WTC11 (cell line): ENCODE results near the gene INTS15. TPM values are rescaled to one million over a fixed set of nuclear protein-coding genes. Genes with fewer than 3 reads are reported as not detected.

Experiments
- ATAC-seq: fragments of 200-7000 bp; cut with Tn5 transposase; 2 replicates; pipeline ENCODE4 v1.10.0; 2021; ENCODE audit warnings: mild to moderate bottlenecking, moderate library complexity
- CTCF ChIA-PET: fragments of 300-600 bp; sonication (Branson Sonifier 250); formaldehyde crosslinking; loops from one replicate; lab custom pipeline; 2021; ENCODE audit warnings: antibody characterized with exemption; lab: Charles Lee
- POLR2A ChIA-PET: fragments of 350-600 bp; sonication (Branson Sonifier 250); formaldehyde crosslinking; loops from one replicate; lab custom pipeline; 2021; ENCODE audit warnings: antibody characterized with exemption; lab: Charles Lee
- DNase-seq: peaks from one replicate; pipeline ENCODE4 v3.0.0; 2021; ENCODE audit warnings: low spot score
- H3K27ac Mint-ChIP-seq: 2 replicates; pipeline ENCODE4 v1.8.0; 2021; ENCODE audit warnings: mixed read lengths
- H3K27me3 Mint-ChIP-seq: 2 replicates; pipeline ENCODE4 v1.8.0; 2021; ENCODE audit warnings: low read depth, mild to moderate bottlenecking, moderate library complexity, mixed read lengths
- H3K36me3 Mint-ChIP-seq: 2 replicates; pipeline ENCODE4 v1.8.0; 2021; ENCODE audit warnings: mixed read lengths
- H3K4me1 Mint-ChIP-seq: 2 replicates; pipeline ENCODE4 v1.8.0; 2022; ENCODE audit warnings: mixed read lengths
- H3K4me3 Mint-ChIP-seq: 2 replicates; pipeline ENCODE4 v1.8.0; 2021; ENCODE audit warnings: mild to moderate bottlenecking, moderate library complexity, mixed read lengths
- H3K9me3 Mint-ChIP-seq: 2 replicates; pipeline ENCODE4 v1.8.0; 2021; ENCODE audit warnings: mixed read lengths
- ATF1 ChIP-seq: sonication (generic); formaldehyde crosslinking; IDR thresholded peaks from 2 replicates; pipeline ENCODE4 v1.8.1; 2023; ENCODE audit warnings: mild to moderate bottlenecking, moderate library complexity, missing genetic modification reagents
- CBFB ChIP-seq: sonication (generic); formaldehyde crosslinking; IDR thresholded peaks from 2 replicates; pipeline ENCODE4 v1.8.1; 2022; ENCODE audit warnings: mild to moderate bottlenecking, low read depth, missing genetic modification reagents
- ELF4 ChIP-seq: sonication (generic); formaldehyde crosslinking; IDR thresholded peaks from 2 replicates; pipeline ENCODE4 v1.8.1; 2022; ENCODE audit warnings: low read depth, mild to moderate bottlenecking, moderate library complexity, missing genetic modification reagents
- FOXP1 ChIP-seq: sonication (generic); formaldehyde crosslinking; IDR thresholded peaks from 2 replicates; pipeline ENCODE4 v1.8.0; 2022; ENCODE audit warnings: missing genetic modification reagents, mild to moderate bottlenecking, moderate library complexity, borderline replicate concordance
- GRHL2 ChIP-seq: fragments of 250-450 bp; sonication (Bioruptor Pico); IDR thresholded peaks from 2 replicates; pipeline ENCODE4 v1.8.0; 2022; ENCODE audit warnings: mild to moderate bottlenecking, moderate library complexity; ENCODE audit not compliant: insufficient replicate concordance, severe bottlenecking
- NR1H2 ChIP-seq: sonication (generic); formaldehyde crosslinking; IDR thresholded peaks from 2 replicates; pipeline ENCODE4 v1.9.0; 2021; ENCODE audit warnings: mild to moderate bottlenecking, moderate library complexity, missing genetic modification reagents
- PRRX2 ChIP-seq: fragments of 250-450 bp; sonication (Bioruptor Pico); IDR thresholded peaks from 2 replicates; pipeline ENCODE4 v1.8.0; 2021; ENCODE audit warnings: mild to moderate bottlenecking
- RORB ChIP-seq: fragments of 250-450 bp; sonication (Bioruptor Pico); IDR thresholded peaks from 2 replicates; pipeline ENCODE4 v1.9.0; 2021; ENCODE audit warnings: mild to moderate bottlenecking
- TP53 ChIP-seq: sonication (generic); formaldehyde crosslinking; IDR thresholded peaks from 2 replicates; pipeline ENCODE4 v1.8.1; 2023; ENCODE audit warnings: mild to moderate bottlenecking, missing genetic modification reagents
- ZNF232 ChIP-seq: sonication (generic); formaldehyde crosslinking; IDR thresholded peaks from 2 replicates; pipeline ENCODE4 v1.8.0; 2022; ENCODE audit warnings: mild to moderate bottlenecking, missing genetic modification reagents
- ZNF263 ChIP-seq: sonication (generic); formaldehyde crosslinking; IDR thresholded peaks from 2 replicates; pipeline ENCODE4 v1.8.1; 2022; ENCODE audit warnings: low read depth, mild to moderate bottlenecking, moderate library complexity, missing genetic modification reagents
- ZNF423 ChIP-seq: fragments of 250-450 bp; sonication (Bioruptor Pico); IDR thresholded peaks from 2 replicates; pipeline ENCODE4 v2.1.2; 2022; ENCODE audit warnings: mild to moderate bottlenecking, moderate library complexity
- ZNF671 ChIP-seq: fragments of 250-450 bp; sonication (Bioruptor Pico); IDR thresholded peaks from 2 replicates; pipeline ENCODE4 v1.8.0; 2021; ENCODE audit warnings: mild to moderate bottlenecking
- total RNA-seq: library from RNA; stranded (reverse); gene quantifications from 3 replicates; pipeline ENCODE4 v1.2.3, GENCODE V29; 2021
- TF ChIP-seq, protein P1 (sequence below): fragments of 200-600 bp; IDR thresholded peaks from 2 replicates; pipeline ENCODE4 v1.8.0; 2022; ENCODE audit warnings: antibody characterized with exemption
- TF ChIP-seq, protein P2 (sequence below): sonication (generic); formaldehyde crosslinking; IDR thresholded peaks from 2 replicates; pipeline ENCODE4 v1.8.0; 2023; ENCODE audit warnings: missing genetic modification reagents
- TF ChIP-seq, protein P3 (sequence below): sonication (generic); formaldehyde crosslinking; IDR thresholded peaks from 2 replicates; pipeline ENCODE4 v1.8.0; 2023; ENCODE audit warnings: mild to moderate bottlenecking, missing genetic modification reagents
- TF ChIP-seq, protein P4 (sequence below): fragments of 250-450 bp; sonication (Bioruptor Pico); conservative IDR thresholded peaks from 2 replicates; pipeline ENCODE4 v1.9.0; 2021; ENCODE audit warnings: mild to moderate bottlenecking
- TF ChIP-seq, protein P5 (sequence below): sonication (generic); formaldehyde crosslinking; IDR thresholded peaks from 2 replicates; pipeline ENCODE4 v1.8.1; 2022; ENCODE audit warnings: low read depth, missing genetic modification reagents, borderline replicate concordance
- TF ChIP-seq, protein P6 (sequence below): sonication (generic); formaldehyde crosslinking; IDR thresholded peaks from 2 replicates; pipeline ENCODE4 v1.8.1; 2023; ENCODE audit warnings: mild to moderate bottlenecking, missing genetic modification reagents, moderate library complexity
- TF ChIP-seq, protein P7 (sequence below): sonication (generic); formaldehyde crosslinking; IDR thresholded peaks from 2 replicates; pipeline ENCODE4 v1.8.0; 2022; ENCODE audit warnings: mild to moderate bottlenecking, missing genetic modification reagents
- TF ChIP-seq, protein P8 (sequence below): sonication (generic); formaldehyde crosslinking; IDR thresholded peaks from 2 replicates; pipeline ENCODE4 v1.8.1; 2023; ENCODE audit warnings: mild to moderate bottlenecking, missing genetic modification reagents, moderate library complexity

Gene INTS15
- total RNA-seq, 1 experiment from 2014 or later: 28.2 TPM

DNA sequence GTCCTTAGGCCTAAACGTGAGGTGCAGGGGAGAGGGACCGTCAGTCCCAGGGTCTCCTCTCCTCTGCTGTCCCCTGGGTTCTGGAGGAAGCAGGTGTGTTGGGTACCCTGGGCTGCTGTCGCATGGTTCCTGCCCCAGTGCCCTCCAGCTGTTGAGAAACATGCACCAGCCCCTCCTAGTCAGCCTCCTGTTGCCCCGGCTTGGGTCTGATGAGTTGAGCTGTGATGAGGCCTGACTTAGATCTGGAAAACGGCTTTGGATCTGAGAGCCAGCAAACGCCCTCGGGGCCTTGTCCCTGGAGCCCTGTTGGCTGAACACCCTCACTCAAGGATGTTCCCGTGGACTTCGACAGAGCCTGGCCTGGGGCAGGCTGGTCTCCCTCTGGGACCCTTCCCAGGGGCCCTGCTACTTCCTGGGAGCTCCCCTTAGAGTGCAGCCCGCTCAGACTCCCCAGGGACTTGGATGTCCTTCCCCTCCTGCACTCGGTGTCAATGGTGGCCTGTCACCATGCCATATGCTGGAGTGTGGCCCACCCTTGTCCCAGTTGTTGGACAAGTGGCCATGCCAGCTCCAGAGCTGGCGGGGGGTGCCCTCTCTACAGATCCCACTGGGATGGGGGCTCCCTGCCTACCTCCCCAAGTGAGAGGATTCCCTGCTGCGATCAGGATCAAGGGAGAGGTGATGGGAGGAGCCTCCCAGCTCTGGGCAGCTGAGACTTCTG lies 59.6 kb downstream of the INTS15 start (continued):
- TF ChIP-seq, protein P1, sequence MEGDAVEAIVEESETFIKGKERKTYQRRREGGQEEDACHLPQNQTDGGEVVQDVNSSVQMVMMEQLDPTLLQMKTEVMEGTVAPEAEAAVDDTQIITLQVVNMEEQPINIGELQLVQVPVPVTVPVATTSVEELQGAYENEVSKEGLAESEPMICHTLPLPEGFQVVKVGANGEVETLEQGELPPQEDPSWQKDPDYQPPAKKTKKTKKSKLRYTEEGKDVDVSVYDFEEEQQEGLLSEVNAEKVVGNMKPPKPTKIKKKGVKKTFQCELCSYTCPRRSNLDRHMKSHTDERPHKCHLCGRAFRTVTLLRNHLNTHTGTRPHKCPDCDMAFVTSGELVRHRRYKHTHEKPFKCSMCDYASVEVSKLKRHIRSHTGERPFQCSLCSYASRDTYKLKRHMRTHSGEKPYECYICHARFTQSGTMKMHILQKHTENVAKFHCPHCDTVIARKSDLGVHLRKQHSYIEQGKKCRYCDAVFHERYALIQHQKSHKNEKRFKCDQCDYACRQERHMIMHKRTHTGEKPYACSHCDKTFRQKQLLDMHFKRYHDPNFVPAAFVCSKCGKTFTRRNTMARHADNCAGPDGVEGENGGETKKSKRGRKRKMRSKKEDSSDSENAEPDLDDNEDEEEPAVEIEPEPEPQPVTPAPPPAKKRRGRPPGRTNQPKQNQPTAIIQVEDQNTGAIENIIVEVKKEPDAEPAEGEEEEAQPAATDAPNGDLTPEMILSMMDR: no peak
- TF ChIP-seq ZNF671 (CRISPR knock-in tag) (no peak), CBFB (CRISPR knock-in tag) (no peak), ATF1 (CRISPR knock-in tag) (no peak), GRHL2 (CRISPR knock-in tag) (no peak), PRRX2 (CRISPR knock-in tag) (no peak), TP53 (CRISPR knock-in tag) (no peak)
- TF ChIP-seq, protein P2, sequence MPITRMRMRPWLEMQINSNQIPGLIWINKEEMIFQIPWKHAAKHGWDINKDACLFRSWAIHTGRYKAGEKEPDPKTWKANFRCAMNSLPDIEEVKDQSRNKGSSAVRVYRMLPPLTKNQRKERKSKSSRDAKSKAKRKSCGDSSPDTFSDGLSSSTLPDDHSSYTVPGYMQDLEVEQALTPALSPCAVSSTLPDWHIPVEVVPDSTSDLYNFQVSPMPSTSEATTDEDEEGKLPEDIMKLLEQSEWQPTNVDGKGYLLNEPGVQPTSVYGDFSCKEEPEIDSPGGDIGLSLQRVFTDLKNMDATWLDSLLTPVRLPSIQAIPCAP (CRISPR knock-in tag): no peak
- TF ChIP-seq, protein P3, sequence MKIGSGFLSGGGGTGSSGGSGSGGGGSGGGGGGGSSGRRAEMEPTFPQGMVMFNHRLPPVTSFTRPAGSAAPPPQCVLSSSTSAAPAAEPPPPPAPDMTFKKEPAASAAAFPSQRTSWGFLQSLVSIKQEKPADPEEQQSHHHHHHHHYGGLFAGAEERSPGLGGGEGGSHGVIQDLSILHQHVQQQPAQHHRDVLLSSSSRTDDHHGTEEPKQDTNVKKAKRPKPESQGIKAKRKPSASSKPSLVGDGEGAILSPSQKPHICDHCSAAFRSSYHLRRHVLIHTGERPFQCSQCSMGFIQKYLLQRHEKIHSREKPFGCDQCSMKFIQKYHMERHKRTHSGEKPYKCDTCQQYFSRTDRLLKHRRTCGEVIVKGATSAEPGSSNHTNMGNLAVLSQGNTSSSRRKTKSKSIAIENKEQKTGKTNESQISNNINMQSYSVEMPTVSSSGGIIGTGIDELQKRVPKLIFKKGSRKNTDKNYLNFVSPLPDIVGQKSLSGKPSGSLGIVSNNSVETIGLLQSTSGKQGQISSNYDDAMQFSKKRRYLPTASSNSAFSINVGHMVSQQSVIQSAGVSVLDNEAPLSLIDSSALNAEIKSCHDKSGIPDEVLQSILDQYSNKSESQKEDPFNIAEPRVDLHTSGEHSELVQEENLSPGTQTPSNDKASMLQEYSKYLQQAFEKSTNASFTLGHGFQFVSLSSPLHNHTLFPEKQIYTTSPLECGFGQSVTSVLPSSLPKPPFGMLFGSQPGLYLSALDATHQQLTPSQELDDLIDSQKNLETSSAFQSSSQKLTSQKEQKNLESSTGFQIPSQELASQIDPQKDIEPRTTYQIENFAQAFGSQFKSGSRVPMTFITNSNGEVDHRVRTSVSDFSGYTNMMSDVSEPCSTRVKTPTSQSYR (CRISPR knock-in tag): no peak

DNA sequence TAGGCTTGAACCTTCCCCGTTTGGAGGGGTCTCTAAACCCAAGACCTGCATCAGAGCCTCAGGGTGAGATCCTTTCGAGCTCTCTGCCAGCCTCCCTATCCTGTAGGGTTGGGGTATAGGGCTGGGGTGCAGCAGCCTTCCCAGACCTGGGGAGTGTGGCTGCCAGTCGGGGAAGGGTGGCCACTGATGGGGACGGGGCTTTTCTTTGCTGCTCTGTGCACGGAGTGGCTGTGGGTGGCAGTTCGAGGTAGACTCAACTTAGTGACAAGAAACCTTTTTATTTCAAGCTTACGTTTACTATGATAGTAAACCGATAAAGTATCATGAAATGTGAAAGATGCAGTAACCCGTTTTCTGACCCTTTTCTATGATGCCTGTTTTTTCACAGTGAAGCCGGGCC lies 60.3 kb downstream of the INTS15 start:
- CTCF ChIA-PET: interaction anchor here (1.3 kb wide), 1 partner anchor 60 kb away, joined by 3 read pairs; the partner anchor contains the start of gene INTS15
- no peak overlapping the region for H3K27ac Mint-ChIP-seq

DNA sequence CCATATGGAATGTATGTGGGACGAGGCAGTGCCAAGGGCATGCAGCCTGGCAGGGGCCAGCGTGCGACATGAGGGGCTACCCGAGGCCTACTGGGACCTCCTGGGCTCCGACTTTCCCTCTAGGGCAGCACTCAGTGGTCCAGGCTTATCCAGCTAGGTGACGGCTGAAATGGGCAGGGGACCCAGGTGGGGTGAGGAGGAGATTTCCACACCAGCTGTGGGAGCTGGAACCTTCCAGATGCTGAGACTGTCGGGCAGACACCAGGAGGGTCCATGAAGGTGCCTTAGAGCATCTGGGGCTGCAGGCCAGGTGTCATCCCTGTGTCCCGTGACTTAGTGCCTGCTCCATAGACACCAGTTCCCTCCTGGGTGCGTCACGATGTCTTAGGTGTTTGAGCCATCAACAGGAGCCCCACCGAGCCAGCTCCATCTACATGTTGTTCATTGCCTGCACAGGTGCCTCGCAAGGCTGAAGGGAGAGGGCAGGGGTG lies 60.7 kb downstream of the INTS15 start:
- ATAC-seq: no peak
- H3K27me3 Mint-ChIP-seq: no peaks in the 10 kb centered on the region
- H3K4me1 Mint-ChIP-seq: no peaks in the 10 kb centered on the region
- ChIA-PET CTCF (interaction anchor here (1.3 kb wide), 1 partner anchor 60 kb away, joined by 3 read pairs; the partner anchor contains the start of gene INTS15), POLR2A (no interaction called here)
- H3K27ac Mint-ChIP-seq: no peak overlapping the region
- peaks cover 8% of the 10 kb centered on the region for H3K36me3 Mint-ChIP-seq
- no peak overlapping the region for H3K4me3 Mint-ChIP-seq
- no peaks in the 10 kb centered on the region for H3K9me3 Mint-ChIP-seq
- no peak for DNase-seq
- TF ChIP-seq, protein P4, sequence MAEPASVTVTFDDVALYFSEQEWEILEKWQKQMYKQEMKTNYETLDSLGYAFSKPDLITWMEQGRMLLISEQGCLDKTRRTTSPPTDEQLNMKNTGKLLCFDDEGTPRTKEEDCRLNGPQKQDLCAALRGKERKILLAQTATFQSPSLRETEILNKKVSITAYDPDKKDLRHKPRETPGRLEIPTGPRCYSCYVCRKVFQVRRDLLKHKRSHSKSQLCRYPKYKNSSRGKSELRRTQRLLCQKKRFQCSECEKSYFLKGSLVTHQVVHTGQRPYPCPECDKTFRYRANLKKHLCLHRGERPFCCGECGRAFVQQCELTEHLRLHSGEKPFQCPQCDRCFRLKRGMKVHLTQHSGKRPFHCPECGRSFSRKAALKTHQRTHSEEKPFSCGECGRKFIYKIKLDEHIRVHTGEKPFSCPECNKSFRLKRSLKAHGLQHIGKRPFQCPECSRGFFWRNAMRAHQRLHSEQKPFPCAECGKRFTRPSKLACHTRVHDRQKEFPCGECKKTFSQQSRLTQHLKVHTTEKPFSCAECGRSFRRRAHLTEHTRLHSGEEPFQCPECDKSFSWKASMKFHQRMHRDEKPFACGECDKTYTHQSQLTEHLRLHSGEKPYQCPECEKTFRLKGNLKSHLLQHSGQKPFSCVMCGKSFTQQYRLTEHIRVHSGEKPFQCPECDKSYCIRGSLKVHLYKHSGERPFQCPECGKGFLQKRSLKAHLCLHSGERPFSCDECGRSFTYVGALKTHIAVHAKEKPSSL: no peak
- TF ChIP-seq ELF4 (no peak), ZNF423 (CRISPR knock-in tag) (no peak), ATF1 (CRISPR knock-in tag) (no peak), ZNF263 (CRISPR knock-in tag) (no peak), RORB (no peak), ZNF232 (CRISPR knock-in tag) (no peak), GRHL2 (CRISPR knock-in tag) (no peak), FOXP1 (CRISPR knock-in tag) (no peak), NR1H2 (CRISPR knock-in tag) (no peak)
- TF ChIP-seq, protein P5, sequence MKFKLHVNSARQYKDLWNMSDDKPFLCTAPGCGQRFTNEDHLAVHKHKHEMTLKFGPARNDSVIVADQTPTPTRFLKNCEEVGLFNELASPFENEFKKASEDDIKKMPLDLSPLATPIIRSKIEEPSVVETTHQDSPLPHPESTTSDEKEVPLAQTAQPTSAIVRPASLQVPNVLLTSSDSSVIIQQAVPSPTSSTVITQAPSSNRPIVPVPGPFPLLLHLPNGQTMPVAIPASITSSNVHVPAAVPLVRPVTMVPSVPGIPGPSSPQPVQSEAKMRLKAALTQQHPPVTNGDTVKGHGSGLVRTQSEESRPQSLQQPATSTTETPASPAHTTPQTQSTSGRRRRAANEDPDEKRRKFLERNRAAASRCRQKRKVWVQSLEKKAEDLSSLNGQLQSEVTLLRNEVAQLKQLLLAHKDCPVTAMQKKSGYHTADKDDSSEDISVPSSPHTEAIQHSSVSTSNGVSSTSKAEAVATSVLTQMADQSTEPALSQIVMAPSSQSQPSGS: no peak
- TF ChIP-seq, protein P6, sequence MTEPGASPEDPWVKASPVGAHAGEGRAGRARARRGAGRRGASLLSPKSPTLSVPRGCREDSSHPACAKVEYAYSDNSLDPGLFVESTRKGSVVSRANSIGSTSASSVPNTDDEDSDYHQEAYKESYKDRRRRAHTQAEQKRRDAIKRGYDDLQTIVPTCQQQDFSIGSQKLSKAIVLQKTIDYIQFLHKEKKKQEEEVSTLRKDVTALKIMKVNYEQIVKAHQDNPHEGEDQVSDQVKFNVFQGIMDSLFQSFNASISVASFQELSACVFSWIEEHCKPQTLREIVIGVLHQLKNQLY: no peak
- TF ChIP-seq, protein P7, sequence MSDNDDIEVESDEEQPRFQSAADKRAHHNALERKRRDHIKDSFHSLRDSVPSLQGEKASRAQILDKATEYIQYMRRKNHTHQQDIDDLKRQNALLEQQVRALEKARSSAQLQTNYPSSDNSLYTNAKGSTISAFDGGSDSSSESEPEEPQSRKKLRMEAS: no peak

More for the DNA sequence above, 60.3 kb downstream of the INTS15 start:
- ATAC-seq (no peak), DNase-seq (no peak)
- POLR2A ChIA-PET: no interaction called here
- H3K4me1 Mint-ChIP-seq: no peaks in the 10 kb centered on the region
- H3K36me3 Mint-ChIP-seq: peaks cover 8% of the 10 kb centered on the region
- H3K4me3 Mint-ChIP-seq: no peak overlapping the region
- TF ChIP-seq, protein P8, sequence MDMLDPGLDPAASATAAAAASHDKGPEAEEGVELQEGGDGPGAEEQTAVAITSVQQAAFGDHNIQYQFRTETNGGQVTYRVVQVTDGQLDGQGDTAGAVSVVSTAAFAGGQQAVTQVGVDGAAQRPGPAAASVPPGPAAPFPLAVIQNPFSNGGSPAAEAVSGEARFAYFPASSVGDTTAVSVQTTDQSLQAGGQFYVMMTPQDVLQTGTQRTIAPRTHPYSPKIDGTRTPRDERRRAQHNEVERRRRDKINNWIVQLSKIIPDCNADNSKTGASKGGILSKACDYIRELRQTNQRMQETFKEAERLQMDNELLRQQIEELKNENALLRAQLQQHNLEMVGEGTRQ (CRISPR knock-in tag): no peak
- TF ChIP-seq, all 79 proteins: peak for 0
- Mint-ChIP-seq H3K9me3 (no peaks in the 10 kb centered on the region), H3K27me3 (no peaks in the 10 kb centered on the region)
